Activated CD4-positive, alpha-beta memory T cell treated with anti-CD3 and anti-CD28 coated beads, Interleukin-2, amount 10 ng/mL, durations not matched to agents 7 days and 5 days (primary cell): Measurements from ENCODE around the gene PRR23C. TPM values are rescaled to one million over a fixed set of nuclear protein-coding genes. Genes with fewer than 3 reads are reported as not detected.
"Not testable (repeated sequence)": the region's sequence is repeated elsewhere in the genome, so short reads cannot be mapped to it uniquely, and the experiment has no call there.

Source experiments
- CTCF ChIA-PET: fragments of 350-600 bp; sonication (Branson Sonifier 250); formaldehyde crosslinking; loops from one replicate; lab custom pipeline; 2021; ENCODE audit warnings: antibody characterized with exemption, inconsistent platforms; lab: Charles Lee
- POLR2A ChIA-PET: fragments of 350-600 bp; sonication (Branson Sonifier 250); formaldehyde crosslinking; loops from one replicate; lab custom pipeline; 2021; ENCODE audit warnings: antibody characterized with exemption; lab: Charles Lee
- DNase-seq: peaks from one replicate; pipeline ENCODE4 v3.0.0-alpha.2; 2020
- H3K27ac Mint-ChIP-seq: one replicate; pipeline ENCODE4 v1.8.0; 2021; ENCODE audit warnings: mild to moderate bottlenecking, mixed read lengths
- H3K27me3 Mint-ChIP-seq: one replicate; pipeline ENCODE4 v1.8.0; 2021; ENCODE audit warnings: mixed read lengths
- H3K36me3 Mint-ChIP-seq: one replicate; pipeline ENCODE4 v1.8.0; 2021; ENCODE audit warnings: low read depth, mixed read lengths
- H3K4me1 Mint-ChIP-seq: one replicate; pipeline ENCODE4 v1.8.0; 2021; ENCODE audit warnings: mixed read lengths
- H3K4me3 Mint-ChIP-seq: one replicate; pipeline ENCODE4 v1.8.0; 2021; ENCODE audit warnings: mild to moderate bottlenecking, mixed read lengths
- H3K9me3 Mint-ChIP-seq: one replicate; pipeline ENCODE4 v1.8.0; 2021; ENCODE audit warnings: mixed read lengths
- total RNA-seq, 2 experiments: library from RNA; stranded (reverse); gene quantifications; one replicate each; pipeline ENCODE4 v1.2.3, GENCODE V29; 2021

The PRR23C gene
- total RNA-seq = not detected

DNA sequence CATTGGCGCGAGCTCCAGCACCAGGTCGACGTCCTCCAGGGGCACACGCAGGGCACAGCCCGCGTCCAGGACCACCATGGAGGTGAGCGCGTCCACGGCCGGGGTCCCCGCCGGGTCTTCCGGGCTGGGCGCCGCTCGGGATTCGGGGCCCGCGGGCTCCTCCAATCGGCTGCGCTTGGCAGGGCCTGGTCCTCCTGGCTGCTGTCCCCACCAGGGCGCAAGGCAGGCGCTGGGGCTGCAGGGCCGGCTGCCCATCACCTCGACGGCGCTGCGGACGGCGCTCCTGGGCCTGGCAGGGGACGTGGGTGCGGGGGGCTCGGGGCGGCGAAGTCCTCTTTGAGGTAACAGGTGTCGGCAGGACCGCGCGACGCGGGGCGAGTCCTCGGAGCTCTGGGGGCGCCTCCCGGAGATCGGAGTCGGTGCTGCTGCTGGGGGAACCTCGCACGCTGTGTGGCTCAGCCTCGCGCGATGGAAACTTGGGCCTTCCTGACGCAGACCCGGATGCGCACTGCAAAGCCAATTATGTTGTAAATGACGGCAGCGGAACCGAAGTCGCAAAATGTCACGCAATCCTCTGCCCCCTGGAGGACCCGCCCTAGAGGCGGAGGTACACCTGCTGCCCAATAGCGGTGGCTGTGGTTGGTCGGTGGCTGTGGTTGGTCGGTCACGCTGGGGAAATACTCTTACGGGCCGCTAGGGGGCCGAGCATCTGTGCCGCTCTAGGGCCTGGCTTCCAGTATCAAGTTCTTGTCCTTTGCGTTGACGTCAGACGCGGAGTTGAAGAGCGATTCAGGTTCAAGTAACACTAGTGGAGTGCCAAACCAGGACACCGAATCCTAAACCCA, at the start of gene PRR23C:
Gene PRR23C (minus strand): TSS at position 527 of the 845 bp plus-strand sequence. CDS start 272 bp downstream, at position 255.
- no peak within 1 kb of the TSS for H3K4me3 Mint-ChIP-seq
- H3K27me3 Mint-ChIP-seq = no peaks in the 10 kb centered on the region
- POLR2A ChIA-PET = no interaction called here
- H3K27ac Mint-ChIP-seq = no peak within 1 kb of the TSS
- H3K9me3 Mint-ChIP-seq = peaks cover 10% of the 10 kb centered on the region
- CTCF ChIA-PET = no interaction called here
- H3K36me3 Mint-ChIP-seq = no peaks in the 10 kb centered on the region
- H3K4me1 Mint-ChIP-seq = no peaks in the 10 kb centered on the region
- no peak for DNase-seq

DNA sequence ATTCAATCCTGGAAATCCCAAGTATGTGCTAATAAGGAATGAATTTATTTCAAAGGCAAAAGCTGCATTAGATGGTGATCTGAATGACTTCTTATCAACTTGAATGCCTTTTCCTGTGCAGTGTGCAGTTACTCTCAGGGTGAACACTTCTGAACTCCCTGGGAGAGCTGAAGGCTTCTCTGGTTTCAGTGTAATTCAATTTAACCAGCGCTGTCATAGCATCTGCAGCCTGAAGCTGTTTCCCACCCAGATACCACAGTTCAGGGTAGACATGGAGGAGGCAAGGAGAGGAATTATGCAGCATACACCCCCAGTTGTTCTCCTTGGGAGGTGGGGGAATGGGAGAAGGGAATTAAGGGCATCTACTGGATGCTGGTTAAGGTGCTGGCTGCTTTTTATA, 49.1 kb upstream of the PRR23C start:
- Mint-ChIP-seq H3K27me3 (peaks cover 14% of the 10 kb centered on the region), H3K9me3 (no peaks in the 10 kb centered on the region), H3K36me3 (no peaks in the 10 kb centered on the region), H3K4me3 (no peak overlapping the region), H3K4me1 (no peaks in the 10 kb centered on the region), H3K27ac (no peak overlapping the region)
- ChIA-PET CTCF (no interaction called here), POLR2A (no interaction called here)
- DNase-seq = no peak

DNA sequence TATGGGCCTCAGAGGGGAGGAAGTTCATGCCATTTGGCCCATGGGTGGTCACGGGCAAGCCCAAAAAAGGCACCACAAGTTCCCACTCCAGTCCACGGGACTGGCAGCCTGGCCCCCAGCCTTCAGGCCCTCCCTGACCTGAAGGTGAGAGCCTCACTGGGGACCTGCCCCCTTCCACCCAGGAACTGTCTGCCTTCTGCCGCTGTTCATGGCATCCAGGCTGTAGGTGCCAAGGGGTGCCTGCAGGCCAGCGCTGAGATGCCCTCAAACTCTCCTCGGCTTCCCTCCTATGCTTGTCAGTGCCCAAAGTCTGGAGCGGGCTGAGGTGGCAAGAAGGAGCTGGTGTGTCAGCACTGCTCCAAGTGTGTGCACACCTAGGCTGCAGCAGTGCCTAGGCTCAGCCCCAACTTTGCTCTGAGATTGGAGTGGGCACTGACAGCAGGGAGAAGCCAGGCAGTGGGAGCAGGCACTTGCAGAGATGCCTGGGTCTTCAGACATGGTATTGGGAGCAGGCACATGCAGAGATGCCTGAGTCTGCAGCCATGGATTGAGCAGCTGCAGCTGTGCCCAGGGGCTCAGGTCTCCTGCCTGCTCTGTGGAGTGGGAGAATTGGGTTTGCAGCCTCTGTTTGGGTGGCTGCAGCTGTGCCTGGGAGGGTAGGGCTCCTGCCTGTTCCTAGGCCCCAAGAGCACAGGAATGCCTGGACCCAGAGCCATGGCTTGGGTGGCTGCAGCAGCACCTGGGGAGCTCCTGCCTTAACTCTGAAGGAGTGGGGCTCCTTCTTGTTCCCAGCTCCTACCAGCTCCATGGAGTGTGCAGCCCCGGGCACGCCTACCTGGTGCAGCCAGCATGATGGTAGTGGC, 44.0 kb upstream of the PRR23C start:
- H3K27me3 Mint-ChIP-seq = peaks cover 11% of the 10 kb centered on the region
- H3K27ac Mint-ChIP-seq = no peak overlapping the region
- H3K36me3 Mint-ChIP-seq = no peaks in the 10 kb centered on the region
- no peak overlapping the region for H3K4me3 Mint-ChIP-seq
- DNase-seq = no peak
- no peaks in the 10 kb centered on the region for H3K4me1 Mint-ChIP-seq
- ChIA-PET POLR2A (no interaction called here), CTCF (no interaction called here)
- H3K9me3 Mint-ChIP-seq = no peaks in the 10 kb centered on the region

DNA sequence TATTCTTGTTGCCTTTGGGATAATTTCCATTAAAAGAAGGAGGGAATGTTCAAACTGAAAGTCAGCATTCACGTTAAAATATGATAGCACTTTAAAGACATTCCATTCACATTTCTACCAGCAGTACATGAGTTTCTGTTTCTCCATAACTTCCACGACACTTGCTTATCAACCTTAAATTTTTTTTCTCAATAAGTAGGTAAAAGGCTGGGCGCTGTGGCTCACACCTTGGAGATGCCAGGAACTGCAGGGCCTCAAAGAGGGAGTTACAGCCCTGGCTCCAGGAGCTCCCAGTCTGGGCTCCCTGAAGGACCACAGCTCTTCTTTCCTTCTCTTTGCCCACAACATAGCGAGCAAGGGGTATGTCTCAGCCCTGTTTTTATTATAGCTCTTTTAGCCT, 42.9 kb upstream of the PRR23C start:
- POLR2A ChIA-PET = no interaction called here

DNA sequence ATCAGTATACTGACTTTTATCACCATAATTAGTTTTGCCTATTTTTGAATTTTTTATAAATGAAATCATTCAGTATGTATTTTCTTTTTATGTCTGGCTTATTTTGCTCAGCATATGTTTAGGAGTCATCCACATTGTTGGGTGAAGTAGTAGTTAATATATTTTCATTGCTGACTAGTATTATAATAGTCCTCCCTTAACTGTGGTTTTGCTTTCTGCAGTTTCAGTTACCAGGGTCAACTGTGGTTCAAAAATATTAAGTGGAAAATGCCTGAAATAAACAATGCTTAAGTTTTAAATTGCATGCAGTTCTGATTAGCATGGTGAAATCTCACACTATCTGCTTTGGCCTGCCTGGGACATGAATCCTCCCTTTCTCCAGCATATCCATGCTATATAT, 39.5 kb upstream of the PRR23C start:
- POLR2A ChIA-PET = no interaction called here
- Mint-ChIP-seq H3K27ac (no peak overlapping the region), H3K36me3 (no peaks in the 10 kb centered on the region), H3K27me3 (peaks cover 8% of the 10 kb centered on the region), H3K4me3 (no peak overlapping the region), H3K4me1 (no peaks in the 10 kb centered on the region), H3K9me3 (no peaks in the 10 kb centered on the region)
- DNase-seq = no peak
- CTCF ChIA-PET = no interaction called here

More for the DNA sequence above, 42.9 kb upstream of the PRR23C start:
- Mint-ChIP-seq H3K27me3 (peaks cover 13% of the 10 kb centered on the region), H3K27ac (no peak overlapping the region), H3K36me3 (no peaks in the 10 kb centered on the region), H3K4me3 (no peak overlapping the region), H3K9me3 (no peaks in the 10 kb centered on the region), H3K4me1 (no peaks in the 10 kb centered on the region)
- CTCF ChIA-PET = interaction anchor here (1.2 kb wide), 1 partner anchor 25 kb away, joined by 3 read pairs; no protein-coding TSS in a partner anchor
- DNase-seq = no peak

DNA sequence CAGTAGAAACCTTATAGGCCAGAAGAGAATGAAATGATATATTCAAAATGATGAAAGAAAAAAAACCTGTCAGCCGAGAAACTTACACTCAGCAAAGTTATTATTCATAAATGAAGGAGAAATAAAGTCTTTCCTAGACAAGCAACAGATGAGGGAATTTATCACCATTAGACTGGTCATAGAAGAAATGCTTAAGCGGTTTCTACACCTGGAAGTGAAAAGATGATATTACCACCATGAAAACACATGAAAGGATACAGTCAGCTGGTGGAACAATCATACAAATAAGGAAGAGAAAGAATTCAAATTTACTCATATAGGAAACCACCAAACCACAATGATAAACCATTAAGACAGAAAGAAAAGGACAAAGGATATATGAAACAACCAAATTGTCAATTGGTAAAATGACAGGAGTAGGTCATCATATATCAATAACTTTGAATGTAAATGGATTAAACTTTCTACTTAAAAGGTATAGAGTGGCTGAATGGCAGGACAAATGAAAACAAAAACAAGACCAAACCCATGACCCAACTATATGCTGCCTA, 29.9 kb upstream of the PRR23C start:
- no peak overlapping the region for H3K4me3 Mint-ChIP-seq
- H3K27ac Mint-ChIP-seq = no peak overlapping the region
- H3K4me1 Mint-ChIP-seq = peaks cover 3% of the 10 kb centered on the region
- no peak for DNase-seq
- CTCF ChIA-PET = no interaction called here
- POLR2A ChIA-PET = no interaction called here
- H3K27me3 Mint-ChIP-seq = peaks cover 8% of the 10 kb centered on the region
- peaks cover 4% of the 10 kb centered on the region for H3K9me3 Mint-ChIP-seq
- H3K36me3 Mint-ChIP-seq = no peaks in the 10 kb centered on the region

DNA sequence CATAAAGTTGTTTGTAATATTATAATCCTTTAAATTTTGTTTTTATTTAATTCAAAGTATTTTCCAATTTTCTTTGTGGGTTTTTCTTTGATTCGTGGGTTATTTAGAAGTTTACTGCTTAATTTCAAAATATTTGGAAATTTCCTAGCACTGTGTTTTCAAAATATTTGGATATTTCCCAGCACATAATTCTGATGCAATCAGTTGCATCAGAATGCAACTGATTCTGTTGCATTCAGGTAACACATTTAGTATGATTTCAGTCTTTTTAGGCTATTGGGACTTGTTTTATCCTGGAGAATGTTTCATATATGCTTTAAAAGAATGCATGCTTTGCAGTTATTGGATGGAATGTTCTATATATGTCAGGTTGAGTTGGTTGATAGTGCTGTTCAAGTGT, 18.2 kb upstream of the PRR23C start:
- no peaks in the 10 kb centered on the region for H3K36me3 Mint-ChIP-seq
- POLR2A ChIA-PET = no interaction called here
- no peaks in the 10 kb centered on the region for H3K4me1 Mint-ChIP-seq
- H3K27ac Mint-ChIP-seq = no peak overlapping the region
- CTCF ChIA-PET = no interaction called here
- no peaks in the 10 kb centered on the region for H3K9me3 Mint-ChIP-seq
- no peak for DNase-seq
- no peak overlapping the region for H3K4me3 Mint-ChIP-seq
- H3K27me3 Mint-ChIP-seq = no peaks in the 10 kb centered on the region

DNA sequence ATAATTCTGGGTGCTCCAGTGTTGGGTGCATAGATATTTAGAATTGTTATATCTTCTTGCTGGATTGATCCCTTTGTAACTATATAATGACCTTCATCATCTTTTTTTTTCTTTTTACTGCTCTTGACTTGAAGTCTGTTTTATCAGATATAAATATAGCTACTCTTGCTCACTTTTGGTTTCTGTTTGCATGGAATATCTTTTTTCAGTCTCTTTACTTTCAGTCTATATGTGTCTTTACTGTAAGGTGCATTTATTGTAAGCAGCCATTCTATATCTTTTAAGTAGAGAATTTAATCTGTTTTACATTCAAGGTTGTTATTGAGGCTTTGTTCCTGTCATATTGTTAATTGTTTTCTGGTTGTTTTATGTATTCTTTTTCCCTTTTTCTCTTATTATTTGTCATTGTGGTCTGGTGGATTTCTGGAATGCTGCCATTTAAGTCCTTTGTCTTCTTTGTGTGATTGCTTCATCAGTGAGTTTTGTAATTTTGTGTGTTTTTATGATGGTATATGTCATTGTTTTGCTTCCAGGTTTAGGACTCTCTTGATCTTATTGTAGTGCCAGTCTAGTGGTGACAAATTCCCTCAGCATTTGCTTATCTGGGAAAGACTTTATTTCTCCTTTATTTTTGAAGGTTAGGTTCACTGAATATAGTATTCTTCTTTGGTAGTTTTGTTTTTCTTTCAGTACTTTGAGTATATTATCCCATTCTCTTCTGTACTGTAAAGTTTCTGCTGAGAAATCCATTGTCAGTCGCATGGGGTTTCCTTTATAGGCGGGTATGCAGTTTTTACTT, 8.3 kb upstream of the PRR23C start:
- H3K27ac Mint-ChIP-seq = no peak overlapping the region
- no peaks in the 10 kb centered on the region for H3K27me3 Mint-ChIP-seq
- ChIA-PET CTCF (no interaction called here), POLR2A (no interaction called here)
- H3K9me3 Mint-ChIP-seq = peaks cover 13% of the 10 kb centered on the region
- no peaks in the 10 kb centered on the region for H3K4me1 Mint-ChIP-seq
- no peaks in the 10 kb centered on the region for H3K36me3 Mint-ChIP-seq
- no peak for DNase-seq
- no peak overlapping the region for H3K4me3 Mint-ChIP-seq

DNA sequence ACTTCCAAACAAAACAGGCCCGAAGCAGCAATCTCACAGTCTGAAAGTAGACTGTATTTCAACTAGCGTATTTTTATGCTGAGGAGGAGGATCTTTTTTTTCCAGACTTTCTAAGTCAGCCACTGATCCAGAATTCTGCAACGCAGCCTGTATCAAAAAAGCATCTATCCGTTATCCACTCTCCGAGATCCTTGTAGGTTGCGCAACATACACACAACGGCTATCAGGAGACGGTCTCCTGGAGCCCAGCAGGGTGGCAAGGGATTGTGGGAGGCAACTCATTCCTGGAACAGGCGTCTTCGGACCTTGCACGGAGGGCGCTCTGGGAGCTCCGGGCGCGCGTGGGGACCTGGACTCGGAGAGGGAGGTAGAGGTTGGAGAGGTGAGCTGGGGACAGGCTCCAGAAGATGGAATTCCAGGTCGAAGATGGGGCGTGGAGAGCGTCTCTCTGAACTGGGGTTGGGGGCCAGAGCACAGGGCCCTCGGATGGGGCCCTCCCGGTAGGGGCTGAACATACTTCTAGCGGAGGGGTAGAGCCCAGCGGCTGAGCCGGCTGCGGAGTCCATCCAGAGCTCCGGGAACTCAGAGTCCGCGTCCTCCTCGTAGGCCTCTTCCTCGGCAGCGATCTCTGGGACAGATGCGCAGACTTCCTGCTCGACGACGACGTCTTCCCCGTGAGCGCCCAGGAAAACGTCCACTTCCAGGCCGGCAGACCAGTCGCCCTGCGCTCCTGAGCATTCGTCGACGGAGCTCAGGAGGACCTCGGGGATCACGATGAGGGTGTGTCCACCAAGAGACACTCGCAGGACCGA, 932 bp downstream of the PRR23C start:
- no peak for DNase-seq
- H3K36me3 Mint-ChIP-seq = no peaks in the 10 kb centered on the region
- H3K9me3 Mint-ChIP-seq = peaks cover 10% of the 10 kb centered on the region
- H3K27ac Mint-ChIP-seq = no peak overlapping the region
- H3K27me3 Mint-ChIP-seq = no peaks in the 10 kb centered on the region
- no peak overlapping the region for H3K4me3 Mint-ChIP-seq
- POLR2A ChIA-PET = no interaction called here
- no peaks in the 10 kb centered on the region for H3K4me1 Mint-ChIP-seq
- CTCF ChIA-PET = no interaction called here

DNA sequence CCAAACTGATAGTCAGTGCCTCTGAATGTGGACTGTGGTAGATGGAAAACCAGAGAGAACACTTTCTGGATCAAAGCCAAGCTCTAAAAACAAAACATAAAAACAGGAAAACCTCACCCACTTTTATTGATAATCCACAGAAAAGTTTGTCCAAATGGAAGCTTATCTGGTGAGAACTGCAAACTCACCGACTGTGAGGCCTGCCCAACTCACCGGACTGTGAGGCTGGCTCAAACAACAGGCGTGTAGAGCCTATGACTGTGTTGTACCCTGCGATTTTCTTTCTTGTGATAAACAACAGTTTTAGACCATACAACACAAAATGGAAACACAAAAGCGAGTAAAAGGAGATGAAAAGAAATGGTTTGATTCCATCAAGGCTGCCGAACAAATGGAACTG, 7.2 kb downstream of the PRR23C start:
- DNase-seq = no peak
- no peaks in the 10 kb centered on the region for H3K27me3 Mint-ChIP-seq
- no peaks in the 10 kb centered on the region for H3K36me3 Mint-ChIP-seq
- no peak overlapping the region for H3K27ac Mint-ChIP-seq
- ChIA-PET POLR2A (no interaction called here), CTCF (no interaction called here)
- no peak overlapping the region for H3K4me3 Mint-ChIP-seq
- H3K4me1 Mint-ChIP-seq = no peaks in the 10 kb centered on the region
- H3K9me3 Mint-ChIP-seq = no peaks in the 10 kb centered on the region

DNA sequence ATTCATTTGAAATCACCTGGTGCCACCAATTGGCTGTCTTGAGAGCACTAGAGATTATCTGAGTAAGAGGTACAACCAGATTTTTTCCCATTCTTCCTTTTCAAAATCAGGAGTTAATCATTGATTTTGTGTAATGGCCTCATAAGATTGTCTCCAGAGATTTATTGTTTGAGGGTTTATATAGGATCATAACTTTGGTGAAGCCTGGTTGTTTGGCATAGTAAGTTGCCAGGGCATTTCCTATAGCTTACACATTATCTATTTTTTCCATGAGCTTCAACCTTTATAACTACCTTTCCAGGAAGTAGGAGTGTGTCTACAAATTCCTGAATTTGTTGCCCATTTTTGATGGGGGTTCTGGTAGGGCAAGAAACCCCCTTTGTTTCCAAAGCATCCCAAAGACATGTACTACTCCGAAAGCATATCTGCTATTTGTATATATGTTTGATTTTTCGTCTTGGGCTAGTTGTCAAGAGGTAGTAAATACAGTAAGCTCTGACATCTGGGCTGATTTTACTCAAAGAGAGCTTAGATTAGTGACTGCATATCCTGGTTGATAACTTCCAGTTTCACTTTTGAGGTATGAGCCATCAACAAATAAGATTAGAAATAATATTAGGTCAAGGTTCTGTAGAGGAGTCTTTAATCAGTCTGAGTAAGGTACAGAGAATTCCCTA, 12.2 kb downstream of the PRR23C start:
- Mint-ChIP-seq H3K27ac (no peak overlapping the region), H3K36me3 (no peaks in the 10 kb centered on the region), H3K4me1 (no peaks in the 10 kb centered on the region), H3K9me3 (no peaks in the 10 kb centered on the region), H3K4me3 (no peak overlapping the region), H3K27me3 (no peaks in the 10 kb centered on the region)
- ChIA-PET POLR2A (no interaction called here), CTCF (no interaction called here)
- DNase-seq = no peak

DNA sequence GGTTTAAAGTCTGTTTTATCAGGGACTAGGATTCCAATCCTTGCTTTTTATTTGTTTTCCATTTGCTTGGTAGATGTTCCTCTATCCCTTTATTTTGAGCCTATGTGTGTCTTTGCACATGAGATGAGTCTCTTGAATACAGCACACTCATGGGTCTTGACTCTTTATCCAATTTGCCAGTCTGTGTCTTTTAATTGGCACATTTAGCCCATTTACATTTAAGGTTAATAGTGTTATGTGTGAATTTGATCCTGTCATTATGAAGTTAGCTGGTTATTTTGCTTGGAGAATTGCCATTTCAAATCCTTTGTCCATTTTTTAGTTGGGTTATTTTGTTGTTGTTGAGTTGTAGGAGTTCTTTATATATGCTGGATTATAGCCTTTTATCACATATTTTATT, 14.1 kb downstream of the PRR23C start:
- H3K27me3 Mint-ChIP-seq, POLR2A ChIA-PET, H3K4me3 Mint-ChIP-seq, H3K27ac Mint-ChIP-seq, H3K4me1 Mint-ChIP-seq, DNase-seq, H3K36me3 Mint-ChIP-seq, H3K9me3 Mint-ChIP-seq: not testable (repeated sequence)
- CTCF ChIA-PET = interaction anchor here (1.2 kb wide), 1 partner anchor 9 kb away, joined by 3 read pairs; no protein-coding TSS in a partner anchor
